RCC 7860 (cell line): Measurements from ENCODE around the gene C4A.
A peak's percentile ranks its signal among the peaks of the same experiment; 100 is the strongest.
"Not testable (repeated sequence)": the region's sequence is repeated elsewhere in the genome, so short reads cannot be mapped to it uniquely, and the experiment has no call there.

Experiments used
- DNase-seq: peaks from one replicate; pipeline ENCODE4 v3.0.0-alpha.2; 2015; ENCODE audit warnings: low spot score
- FAIRE-seq: peaks from 2 replicates; lab custom pipeline; 2012; peaks lifted over from hg19 to GRCh38; lab: Jason Lieb, UNC

The C4A gene

GRCh38 chr6:31981744-31982143 lies at the start of gene C4A:
Gene C4A, plus strand, starts transcription at chr6:31982057. Its CDS starts 51 bp downstream, at chr6:31982108.
- not testable (repeated sequence) for DNase-seq, FAIRE-seq

- FAIRE-seq, result not testable (repeated sequence)
Observed at GRCh38 chr6:31932137-31932536, 49.7 kb upstream of the C4A start.

GRCh38 chr6:31933537-31933936 lies 48.3 kb upstream of the C4A start:
- DNase-seq (no peak), FAIRE-seq (no peak)

More at GRCh38 chr6:31932137-31932536, 49.7 kb upstream of the C4A start:
- not testable (repeated sequence) for DNase-seq

GRCh38 chr6:31935021-31935420 lies 46.8 kb upstream of the C4A start:
- FAIRE-seq, result no peak
- DNase-seq, result no peak

GRCh38 chr6:31935823-31936222 lies 46.0 kb upstream of the C4A start:
- FAIRE-seq, result no peak
- no peak for DNase-seq

GRCh38 chr6:31940256-31940664 lies 41.6 kb upstream of the C4A start:
- peak; percentile 3 for DNase-seq
- FAIRE-seq, result no peak

GRCh38 chr6:31943742-31944141 lies 38.1 kb upstream of the C4A start:
- DNase-seq, result no peak
- no peak for FAIRE-seq

GRCh38 chr6:31945154-31945506 lies 36.7 kb upstream of the C4A start:
- DNase-seq, result no peak
- no peak for FAIRE-seq

- FAIRE-seq (no peak), DNase-seq (peak; percentile 66)
Observed at GRCh38 chr6:31945507-31946369, 36.1 kb upstream of the C4A start, which contains the start of gene CFB. Gene CFB, plus strand, starts transcription at chr6:31946095. Its CDS starts 127 bp downstream, at chr6:31946222.

- no peak for DNase-seq
- no peak for FAIRE-seq
Observed at GRCh38 chr6:31946370-31946885, 35.4 kb upstream of the C4A start.

- FAIRE-seq (no peak), DNase-seq (no peak)
Observed at GRCh38 chr6:31947070-31947675, 34.7 kb upstream of the C4A start.

GRCh38 chr6:31947864-31948263 lies 34.0 kb upstream of the C4A start:
- DNase-seq (no peak), FAIRE-seq (no peak)

- DNase-seq, result no peak
- no peak for FAIRE-seq
Observed at GRCh38 chr6:31948306-31948705, 33.6 kb upstream of the C4A start.

GRCh38 chr6:31948753-31949413 lies 33.0 kb upstream of the C4A start:
- peak; percentile 40 for DNase-seq
- no peak for FAIRE-seq

- FAIRE-seq, result no peak
Observed at GRCh38 chr6:31949926-31950548, 31.8 kb upstream of the C4A start.

GRCh38 chr6:31952140-31952805 lies 29.6 kb upstream of the C4A start:
- DNase-seq, result peak; percentile 27
- no peak for FAIRE-seq

More at GRCh38 chr6:31949926-31950548, 31.8 kb upstream of the C4A start:
- no peak for DNase-seq

GRCh38 chr6:31952890-31953289 lies 29.0 kb upstream of the C4A start:
- no peak for DNase-seq
- no peak for FAIRE-seq

- DNase-seq (no peak), FAIRE-seq (no peak)
Observed at GRCh38 chr6:31954511-31954910, 27.3 kb upstream of the C4A start.

GRCh38 chr6:31956796-31957195 lies 25.1 kb upstream of the C4A start:
- DNase-seq (no peak), FAIRE-seq (no peak)

GRCh38 chr6:31958412-31958740 lies 23.5 kb upstream of the C4A start:
- FAIRE-seq, result no peak
- no peak for DNase-seq
